Iris pigment epithelial cell (primary cell): Measurements from ENCODE around the gene FABP1.
A peak's percentile ranks its signal among the peaks of the same experiment; 100 is the strongest.

ENCODE experiments used
- DNase-seq: peaks from one replicate; pipeline ENCODE4 v3.0.0-alpha.2; 2011; ENCODE audit warnings: low read depth

The FABP1 gene

DNA sequence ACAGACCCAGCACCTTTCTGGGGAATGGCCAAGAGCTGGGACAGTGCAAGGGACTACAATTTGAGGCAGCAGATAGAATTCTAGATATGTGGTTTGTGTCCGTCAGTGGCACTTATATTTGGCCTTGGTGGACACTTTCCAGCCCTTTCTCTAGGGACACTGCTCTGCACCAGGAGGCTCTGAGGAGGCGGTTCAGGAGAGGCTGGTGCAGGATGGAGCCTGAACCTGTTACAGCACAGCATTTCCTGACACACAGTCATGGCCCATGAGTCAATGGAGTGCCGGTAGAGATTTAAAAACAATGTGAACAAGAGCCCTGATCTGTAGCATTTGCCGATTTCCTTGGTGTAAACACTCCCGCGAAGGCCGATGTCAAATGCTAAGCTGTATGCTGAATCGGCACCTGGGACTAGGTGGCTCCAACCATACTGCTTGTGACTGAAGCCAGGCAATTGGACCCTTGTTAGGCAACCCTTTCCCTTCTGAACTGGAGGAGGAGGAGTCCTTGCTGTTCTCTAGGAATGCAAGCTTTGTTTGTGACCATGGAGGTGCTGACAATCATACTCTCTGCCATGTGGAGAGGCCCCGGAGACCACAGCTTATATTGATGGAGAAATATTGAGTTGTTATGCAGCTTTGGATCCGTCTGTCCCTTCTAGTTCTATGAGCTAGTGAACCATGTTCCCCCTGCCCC lies 11.9 kb downstream of the FABP1 start:
- DNase-seq: no peak

DNA sequence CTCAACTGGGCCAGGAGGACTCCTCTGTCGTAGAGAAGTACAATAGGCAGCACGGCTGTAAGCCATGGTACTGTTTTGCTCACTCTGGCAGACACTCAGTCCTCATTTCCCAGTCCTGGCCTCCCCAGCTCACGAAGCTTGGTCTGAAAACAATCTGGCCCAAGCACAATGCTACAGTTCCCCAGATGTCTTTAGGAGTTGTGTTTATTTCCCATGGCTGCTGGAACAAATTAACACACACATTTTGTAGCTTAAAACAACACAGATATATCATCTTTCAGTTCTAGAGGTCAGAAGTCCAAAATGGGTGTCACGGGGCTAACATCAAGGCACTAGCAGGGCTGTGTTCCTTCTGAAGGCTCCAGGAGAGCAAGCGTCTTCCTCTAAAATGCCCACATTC lies 13.0 kb downstream of the FABP1 start:
- DNase-seq: no peak

DNA sequence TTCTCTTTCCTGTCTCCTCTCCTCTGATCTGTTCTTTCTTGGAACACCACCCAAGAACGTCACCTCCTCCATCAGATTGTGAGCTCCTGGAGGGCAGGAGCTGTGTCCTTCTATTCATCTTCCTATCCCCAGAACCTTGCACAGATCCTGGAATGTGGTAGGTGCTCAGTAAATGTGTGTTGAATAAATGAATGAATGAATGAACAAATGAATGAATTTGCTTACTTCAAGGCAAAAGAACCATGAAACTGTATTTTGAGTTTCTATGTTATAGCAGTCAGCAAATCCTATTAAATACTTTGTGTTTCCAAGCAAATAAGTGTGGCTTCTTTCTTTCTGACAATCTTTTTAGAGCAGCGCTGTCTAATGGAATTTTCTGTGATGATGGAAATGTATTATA lies 14.8 kb downstream of the FABP1 start:
- no peak for DNase-seq

DNA sequence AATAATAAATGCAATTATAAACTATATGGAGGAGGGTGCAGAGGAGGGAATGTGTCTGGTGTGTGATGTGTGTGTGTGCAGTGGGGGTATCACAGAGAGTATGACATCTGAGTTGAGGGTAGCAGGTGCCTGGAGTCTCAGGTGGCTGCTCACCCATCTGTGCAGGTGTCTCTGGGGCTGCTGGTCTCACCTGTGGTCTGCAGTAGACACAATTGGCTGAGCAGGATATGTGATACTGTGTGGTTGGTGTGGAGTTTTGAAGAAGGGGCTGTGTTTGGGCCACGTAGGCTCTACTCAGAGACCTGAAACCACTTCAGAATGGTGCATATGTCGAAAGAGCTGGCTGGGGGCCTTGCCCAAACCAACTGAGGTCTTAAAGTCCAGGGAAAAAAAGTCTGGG lies 17.0 kb downstream of the FABP1 start:
- no peak for DNase-seq

DNA sequence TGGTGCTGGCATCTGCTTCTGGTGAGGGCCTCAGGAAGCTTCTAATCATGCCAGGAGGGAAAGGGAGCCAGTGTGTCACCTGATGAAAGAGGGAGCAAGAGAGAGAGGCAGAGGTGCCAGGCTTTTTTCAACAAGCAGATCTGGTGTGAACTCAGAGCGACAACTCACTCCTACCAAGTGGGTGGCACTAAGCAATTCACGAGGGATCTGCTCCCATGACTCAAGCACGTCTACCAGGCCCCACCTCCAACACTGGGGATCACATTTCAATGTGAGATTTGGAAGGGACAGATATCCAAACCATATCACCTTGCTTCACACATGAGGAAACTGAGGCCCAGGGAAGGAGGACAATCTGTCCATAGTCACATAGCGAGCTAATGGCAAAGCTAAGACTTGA lies 19.1 kb downstream of the FABP1 start:
- DNase-seq: no peak

DNA sequence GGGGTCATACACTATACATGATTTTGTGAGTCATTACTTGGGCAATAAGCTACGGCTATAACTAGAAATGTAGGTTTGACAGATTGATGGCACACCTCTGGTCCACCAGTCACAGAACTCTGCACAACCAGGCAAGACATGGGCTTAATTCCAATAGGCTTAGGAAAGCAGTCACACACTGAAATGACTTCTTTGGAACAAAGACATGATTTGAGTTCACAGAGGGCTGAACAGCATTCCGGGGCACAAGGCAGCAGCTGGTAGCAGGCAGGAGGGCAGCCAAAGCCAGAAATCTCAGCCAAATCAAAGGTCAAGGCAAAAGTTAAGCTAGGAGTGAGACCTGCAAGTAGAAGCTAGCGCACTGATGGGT lies 27.4 kb downstream of the FABP1 start:
- no peak for DNase-seq

DNA sequence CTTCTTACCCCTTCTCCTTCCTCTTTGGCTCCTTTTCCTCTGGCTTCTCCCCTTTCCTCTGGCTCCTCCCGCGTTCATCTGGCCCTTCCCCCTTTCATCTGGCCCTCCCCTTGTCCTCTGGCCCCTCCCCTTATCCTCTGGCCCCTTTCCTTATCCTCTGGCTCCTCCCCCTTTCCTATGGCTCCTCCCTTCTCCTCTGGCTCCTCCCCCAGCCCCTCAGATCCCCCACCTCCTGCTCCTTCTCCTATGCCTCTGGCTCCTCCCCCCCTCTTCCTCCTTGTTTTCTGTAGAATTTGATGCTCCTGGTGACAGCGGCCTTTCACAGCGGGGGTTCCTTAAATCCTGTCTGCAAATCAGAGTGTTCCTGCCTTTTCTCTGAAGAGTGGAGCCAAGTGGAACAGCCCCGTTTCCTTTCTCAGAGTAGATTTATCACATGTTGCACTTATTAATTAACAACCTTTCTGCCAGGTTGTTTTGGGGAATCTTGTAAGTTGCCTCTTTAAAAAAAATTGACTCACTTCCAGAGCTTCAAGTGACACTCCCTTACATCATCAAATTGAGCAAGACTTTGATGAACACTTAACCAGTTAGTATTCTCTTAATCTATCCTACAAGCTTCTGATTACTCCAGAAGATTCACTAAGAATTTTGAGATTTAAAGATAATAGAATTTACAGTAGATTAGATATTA lies 27.9 kb downstream of the FABP1 start:
- DNase-seq: peak; percentile 31

DNA sequence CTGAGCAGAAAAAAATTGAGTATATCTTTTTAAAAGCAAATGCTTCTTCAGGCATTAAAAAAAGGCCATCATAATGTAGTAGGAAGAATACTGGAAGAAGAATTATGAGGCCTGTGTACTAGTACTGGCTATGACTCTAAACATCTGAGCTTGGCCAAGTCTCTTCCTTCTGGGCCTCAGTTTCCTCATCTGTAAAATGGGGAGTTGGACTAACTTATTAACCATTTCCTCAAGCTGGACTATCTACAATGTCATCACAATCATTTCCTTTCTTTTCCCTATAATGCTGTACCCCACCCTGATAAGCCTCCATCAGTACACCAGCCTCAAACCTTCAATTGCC lies 29.3 kb downstream of the FABP1 start:
- DNase-seq: no peak

DNA sequence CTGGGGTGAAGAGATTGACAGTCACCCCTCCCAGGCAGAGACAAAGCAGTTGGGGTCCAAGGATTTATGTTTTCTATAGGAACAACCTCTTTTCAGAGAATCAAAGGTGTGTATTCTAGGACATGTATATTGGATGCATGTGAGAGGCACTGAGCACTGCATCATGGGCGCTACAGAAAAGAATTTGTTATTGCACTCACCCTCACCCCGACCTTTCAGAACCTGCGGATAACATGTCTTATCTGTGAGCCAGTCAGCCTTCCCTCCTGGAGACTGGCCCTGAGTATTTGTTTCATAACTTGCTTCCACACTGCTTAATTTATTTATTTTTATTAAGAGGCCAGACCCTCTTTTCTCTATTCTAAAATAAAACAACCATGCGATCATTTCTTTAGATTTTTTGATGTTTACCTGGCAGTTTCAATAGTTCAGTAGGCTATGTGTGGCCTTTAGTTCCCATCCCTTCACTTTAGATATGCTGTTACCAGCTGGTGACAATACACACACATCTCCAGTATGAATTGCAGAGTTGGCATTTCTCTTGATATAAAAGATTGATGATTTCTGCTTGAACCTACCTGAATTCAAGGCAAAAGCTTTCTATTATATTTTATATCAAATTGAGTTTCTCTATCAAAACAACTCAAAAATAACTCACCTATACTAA lies 29.8 kb downstream of the FABP1 start:
- no peak for DNase-seq

DNA sequence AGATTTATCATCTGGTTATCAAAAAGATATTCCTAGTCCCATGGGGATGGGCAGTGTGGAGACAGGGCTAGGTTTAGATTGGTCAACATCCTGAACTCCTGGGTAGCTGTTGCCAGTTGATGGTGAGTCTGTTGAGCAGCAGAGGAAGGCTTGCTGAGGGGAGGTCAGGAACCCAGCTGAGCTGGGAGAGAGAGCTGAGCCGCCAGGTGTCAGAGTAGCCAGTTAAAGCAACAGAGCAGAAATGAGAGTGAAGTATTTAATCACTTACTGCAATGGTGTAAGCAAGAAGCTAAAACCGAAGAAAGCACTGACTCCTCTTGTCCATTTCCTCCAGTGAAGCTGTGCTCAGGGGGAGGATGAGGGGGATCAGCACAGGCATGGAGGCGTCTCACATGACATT lies 30.7 kb downstream of the FABP1 start:
- no peak for DNase-seq

DNA sequence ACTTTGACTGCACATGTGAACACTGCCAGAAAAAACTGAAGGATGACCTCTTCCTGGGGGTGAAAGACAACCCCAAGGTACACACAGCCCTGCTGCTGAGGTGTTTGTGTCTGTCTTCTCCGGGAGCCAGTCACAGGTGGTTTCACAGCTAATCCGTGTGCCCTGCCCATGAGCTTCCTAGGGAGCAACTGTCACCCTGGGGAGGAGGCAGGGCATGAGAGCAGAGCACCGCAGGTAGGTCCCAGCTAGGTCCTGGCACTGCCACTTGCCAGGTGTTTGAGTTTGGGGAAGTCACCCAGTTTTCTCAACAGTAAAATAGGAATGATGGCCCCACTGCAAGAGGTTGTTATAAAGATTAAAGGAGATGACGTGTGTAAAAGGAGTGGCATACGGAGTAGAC lies 31.2 kb downstream of the FABP1 start:
- DNase-seq: no peak

DNA sequence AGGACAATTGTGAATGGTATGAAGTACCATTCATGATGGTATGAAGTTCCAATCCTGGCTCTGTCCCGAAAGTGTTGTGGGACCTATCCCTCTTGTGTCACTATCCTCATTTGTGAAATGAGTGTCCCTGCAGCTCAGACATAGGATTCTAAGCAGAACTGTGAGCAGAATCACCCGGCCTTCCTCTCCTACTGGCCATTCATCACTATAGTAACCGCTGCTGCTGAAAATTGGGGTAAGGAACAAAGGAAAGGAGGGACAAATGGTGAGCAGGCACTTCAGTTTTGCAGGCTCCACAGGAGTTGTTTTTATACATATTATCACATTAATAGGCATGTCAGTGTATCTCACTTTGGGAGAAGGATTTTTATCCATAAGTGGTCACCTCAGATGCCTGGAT lies 32.8 kb downstream of the FABP1 start:
- no peak for DNase-seq

DNA sequence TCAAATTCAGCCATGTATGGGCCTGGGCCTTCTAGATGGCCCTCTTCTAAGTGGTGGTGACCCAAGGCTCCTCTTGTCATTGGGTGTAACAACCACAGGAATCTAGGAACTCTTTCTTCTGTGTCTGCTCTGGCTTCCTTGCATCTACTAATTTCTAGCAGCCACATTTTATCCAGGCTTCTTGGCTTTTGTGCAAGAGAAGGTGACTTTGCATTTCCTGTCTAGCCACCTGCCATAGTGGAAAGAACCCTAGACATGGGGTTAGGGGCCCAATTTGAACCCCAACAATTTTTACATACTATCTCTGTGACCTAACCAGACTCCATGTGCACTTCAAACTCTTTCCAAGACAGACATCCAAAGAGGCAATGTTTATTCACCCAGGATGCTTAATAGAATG lies 35.1 kb downstream of the FABP1 start:
- DNase-seq: no peak

DNA sequence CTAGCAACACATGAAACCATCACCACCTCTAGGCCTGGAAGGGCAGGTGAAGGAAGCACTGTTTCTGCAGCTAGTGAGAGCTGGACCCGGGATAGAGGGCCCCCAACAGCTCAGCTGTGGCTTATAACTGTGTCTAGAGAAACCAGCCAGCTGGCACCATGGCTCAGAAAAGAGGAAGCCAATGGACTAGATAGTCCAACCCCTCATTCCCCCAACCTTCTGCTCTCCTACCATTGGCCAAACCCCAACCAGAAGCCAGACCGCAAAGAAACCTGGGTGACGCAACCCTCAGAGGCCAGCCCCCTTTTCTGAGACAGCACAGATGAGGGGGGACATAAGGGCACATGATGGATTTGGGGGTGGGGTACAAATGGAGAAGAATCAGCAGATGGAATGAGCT lies 35.9 kb downstream of the FABP1 start:
- no peak for DNase-seq

DNA sequence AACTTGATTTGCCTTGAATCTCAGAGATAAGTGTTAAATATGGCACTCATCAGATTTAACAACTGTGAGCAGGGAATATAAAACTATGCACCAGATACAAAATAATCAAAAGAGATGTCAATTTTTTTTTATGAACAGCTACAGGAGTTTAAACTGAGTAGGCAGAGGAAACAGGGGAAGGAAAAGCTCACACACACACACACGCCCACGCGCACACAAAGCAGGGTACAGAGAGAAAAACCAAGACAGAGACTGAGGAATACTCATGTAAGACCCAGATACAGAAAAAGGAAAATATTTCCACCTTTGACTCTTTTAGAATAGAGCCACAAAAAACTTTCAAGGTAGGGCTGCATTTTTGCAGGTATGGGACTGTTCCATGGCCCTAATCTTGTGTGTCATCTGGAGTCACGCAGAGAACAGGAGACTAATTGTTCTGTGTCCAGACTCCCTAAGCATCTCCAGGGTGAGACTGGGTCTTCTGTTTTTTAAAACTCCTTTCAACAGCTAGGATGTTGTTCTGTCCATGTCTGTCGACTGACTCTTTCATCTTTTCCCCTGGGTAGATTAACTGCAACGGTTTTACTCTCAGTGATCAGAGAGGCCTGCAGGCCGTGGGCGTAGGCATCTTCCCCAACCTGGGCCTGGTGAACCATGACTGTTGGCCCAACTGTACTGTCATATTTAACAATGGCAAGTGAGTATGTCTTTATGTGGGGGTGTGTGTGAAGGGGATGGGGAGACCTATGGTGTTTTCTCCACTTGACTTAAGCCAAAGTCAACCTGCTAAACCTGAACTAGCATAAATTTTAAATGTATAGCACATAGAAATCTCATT lies 37.2 kb downstream of the FABP1 start:
- DNase-seq: no peak

DNA sequence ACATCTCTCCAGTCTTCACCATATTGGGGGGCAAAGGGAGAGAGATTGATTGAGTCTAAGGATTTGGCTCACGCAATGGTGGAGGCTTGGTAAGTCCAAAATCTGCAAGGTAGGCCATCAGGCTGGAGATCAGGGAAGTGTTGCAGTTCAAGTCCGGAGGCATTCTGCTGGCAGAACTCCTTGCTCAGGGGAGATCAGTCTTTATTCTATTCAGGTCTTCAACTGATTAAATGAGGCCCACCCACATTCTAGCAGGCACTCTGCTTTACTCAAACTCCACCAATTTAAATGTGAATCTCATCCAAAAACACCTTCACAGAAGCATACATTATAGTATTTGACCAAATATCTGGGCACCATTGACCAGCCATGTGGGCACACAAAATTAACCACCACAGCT lies 38.9 kb downstream of the FABP1 start:
- no peak for DNase-seq

DNA sequence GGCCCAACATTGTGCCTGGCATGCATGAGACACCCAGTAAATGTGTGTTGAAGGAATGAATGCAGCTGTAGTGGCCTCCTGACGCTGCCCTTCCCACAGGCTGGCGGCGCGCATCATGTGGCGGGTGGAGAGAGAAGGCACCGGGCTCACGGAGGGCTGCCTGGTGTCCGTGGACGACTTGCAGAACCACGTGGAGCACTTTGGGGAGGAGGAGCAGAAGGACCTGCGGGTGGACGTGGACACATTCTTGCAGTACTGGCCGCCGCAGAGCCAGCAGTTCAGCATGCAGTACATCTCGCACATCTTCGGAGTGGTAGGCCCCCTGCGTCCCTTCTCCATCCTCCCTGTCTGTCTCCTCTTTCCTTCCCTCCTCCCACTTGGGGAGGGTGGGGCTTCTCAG lies 40.1 kb downstream of the FABP1 start:
- no peak for DNase-seq

DNA sequence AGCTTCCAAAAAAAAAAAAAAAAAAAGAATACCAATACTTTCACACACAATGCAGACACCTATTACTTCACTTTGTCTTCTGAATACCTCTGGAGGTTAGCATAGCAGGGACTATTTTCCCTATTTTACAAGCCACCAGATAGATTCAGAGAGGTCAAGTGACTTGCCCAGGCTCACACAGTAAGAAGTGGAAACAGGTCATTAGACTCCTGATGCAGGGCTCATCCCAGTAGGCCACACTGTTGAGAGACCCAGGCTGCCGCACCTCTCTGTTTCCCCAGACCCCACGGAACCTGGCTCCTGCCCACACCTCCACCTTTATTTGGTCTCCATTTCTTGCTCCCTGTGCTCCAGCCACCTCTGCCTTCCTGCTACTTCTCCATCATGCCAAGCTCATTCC lies 40.8 kb downstream of the FABP1 start:
- DNase-seq: no peak

DNA sequence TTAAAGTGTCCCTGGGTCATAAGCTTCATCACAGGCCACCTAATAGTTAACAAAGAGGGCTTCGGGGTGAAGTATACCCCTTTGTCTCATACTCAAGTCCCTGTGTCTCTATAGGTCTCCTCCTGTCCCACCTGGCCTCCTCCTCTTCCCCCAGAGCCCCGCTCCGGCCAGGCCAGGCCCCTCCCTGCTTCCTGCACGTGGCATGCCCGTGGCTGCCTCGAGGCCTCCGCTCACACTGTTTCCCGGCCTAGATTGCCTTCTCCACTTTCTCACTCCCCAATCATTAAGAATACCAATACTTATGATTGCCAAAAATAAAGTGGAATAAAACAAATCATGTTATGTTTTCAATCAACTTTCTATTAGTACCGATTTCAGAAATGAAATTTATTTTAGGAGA lies 41.5 kb downstream of the FABP1 start:
- DNase-seq: no peak

DNA sequence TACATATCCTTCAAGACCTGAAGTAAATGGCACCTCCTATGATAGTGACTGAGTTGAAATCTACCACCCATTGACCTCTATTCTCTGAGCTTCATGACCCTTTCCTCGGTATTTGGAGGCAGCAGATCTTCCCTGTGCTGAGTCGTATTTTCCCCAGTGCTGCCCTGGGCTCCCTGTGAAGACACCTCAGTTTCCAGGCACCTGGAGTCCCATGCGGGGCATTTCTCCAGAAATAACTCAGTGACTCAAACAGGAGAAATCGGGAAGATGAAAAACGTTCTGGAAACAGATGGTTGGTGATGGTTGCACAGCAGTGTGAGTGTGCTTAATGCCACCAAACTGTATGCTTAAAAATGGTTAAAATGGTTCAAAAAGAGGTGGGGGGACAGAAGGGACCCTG lies 42.3 kb downstream of the FABP1 start:
- no peak for DNase-seq

DNA sequence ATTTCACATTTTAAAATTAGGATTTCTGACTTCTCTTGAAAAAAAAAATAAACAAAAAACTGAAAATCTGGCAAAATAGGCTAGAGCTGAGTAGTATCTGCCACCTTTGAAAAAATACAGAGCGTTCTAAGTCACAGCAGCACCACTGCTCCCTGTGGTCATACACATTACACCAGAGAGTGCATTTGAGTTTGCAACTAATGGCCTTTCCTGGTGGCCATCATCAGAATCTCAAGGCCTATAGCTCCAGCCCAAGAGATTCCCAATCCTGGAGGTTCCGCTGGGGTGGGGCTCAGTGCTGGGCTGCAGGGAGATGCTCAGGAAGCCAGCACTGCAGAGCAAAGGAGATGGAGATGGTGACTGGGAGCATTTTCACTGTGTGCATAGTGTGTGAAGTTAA lies 42.8 kb downstream of the FABP1 start:
- DNase-seq: no peak

DNA sequence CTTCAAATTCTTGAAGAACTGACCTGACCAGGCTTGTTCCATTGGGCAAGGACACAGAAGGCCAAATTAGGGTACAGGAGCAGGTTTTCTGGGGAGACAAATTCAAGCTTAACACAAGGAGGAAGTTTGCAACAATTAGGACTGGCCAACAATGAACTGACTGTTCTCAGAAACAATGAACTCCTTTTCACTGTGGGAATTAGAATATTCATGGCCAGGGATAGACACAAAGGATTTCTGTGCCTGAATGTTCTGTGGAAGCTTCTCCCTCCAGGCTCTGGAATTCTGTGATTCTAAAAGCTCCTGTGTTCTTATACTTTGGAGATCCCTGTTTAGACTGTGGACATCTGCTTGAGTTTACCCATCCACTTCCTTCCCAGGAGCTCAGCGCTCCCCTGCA lies 45.1 kb downstream of the FABP1 start:
- DNase-seq: no peak
